Measurements from ENCODE around the gene KCNF1. TPM values are rescaled to one million over a fixed set of nuclear protein-coding genes. Genes with fewer than 3 reads are reported as not detected.

Gene KCNF1
- total RNA-seq, 1 experiment from 2014 or later: 0.52 TPM

DNA sequence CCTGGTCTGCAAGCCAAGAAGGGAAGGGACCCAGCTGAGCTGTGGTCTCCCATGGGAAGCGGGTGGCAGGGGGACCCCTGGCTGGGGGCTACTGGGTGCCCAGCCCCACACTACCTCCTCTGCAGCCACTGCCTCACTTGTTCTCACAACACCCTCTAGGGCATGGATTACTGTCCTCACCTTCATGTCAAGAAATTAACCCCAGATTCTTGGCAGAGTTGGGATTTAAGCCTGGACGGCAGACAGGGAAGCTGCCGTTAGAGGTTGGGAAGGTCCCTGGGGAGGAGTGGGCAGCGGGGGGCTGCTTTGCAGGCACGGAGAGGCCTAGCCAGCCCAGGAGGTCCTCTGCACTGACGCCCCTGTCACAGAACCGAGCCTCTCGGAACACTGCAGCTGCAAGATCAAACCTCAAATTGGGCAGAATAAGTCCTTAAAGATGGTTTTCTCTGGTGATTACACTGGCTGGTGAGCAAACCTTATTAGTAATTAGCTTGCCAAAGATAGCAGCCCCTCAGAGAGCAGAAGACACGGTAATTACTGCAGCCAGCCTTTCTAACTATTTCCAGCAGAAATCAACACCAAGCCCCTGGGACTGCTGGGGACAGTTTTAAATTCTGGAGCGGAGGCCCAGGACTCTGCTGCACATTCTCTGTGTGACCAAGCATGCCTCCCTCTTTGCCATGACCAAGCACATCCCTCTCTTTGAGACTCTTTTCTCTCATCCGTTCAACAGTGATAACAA, 35.9 kb downstream of the KCNF1 start:
- no peak for ATAC-seq
- ChIA-PET CTCF (interaction anchor here (1.4 kb wide), 1 partner anchor 10 kb away, joined by 3 read pairs; no protein-coding TSS in a partner anchor), POLR2A (no interaction called here), RAD21 (ENCODE audit: low non-redundant PET in 1 of 2, low total read pairs in 2 of 2, uncharacterized antibody in 2 of 2, unreplicated experiment in 2 of 2) (no interaction called here)
- intact Hi-C loops (cut with micrococcal nuclease): no loop called here
- Histone ChIP-seq H2AFZ (ENCODE audit: low read depth, low read length, poor library complexity, severe bottlenecking) (no peak overlapping the region), H3K27ac (ENCODE audit: low read depth, low read length) (no peak overlapping the region), H3K36me3 (ENCODE audit: control insufficient read depth in 1 of 2, insufficient read depth in 2 of 2, low read length in 2 of 2) (no peaks in the 10 kb centered on the region), H3K79me2 (ENCODE audit: insufficient read depth, low read length) (no peaks in the 10 kb centered on the region), H3K4me1 (ENCODE audit: control insufficient read depth in 1 of 2, insufficient read depth in 2 of 2, low read length in 2 of 2) (no peaks in the 10 kb centered on the region; a peak in 1 of 4 replicates), H3K9ac (ENCODE audit: low read length) (no peak overlapping the region), H3K9me2 (ENCODE audit: insufficient read depth) (no peaks in the 10 kb centered on the region), H3K4me3 (replicated peaks in 1 of 2; ENCODE audit: low read depth in 1 of 2, low read length in 2 of 2) (no peak overlapping the region), H4K20me1 (ENCODE audit: insufficient read depth) (no peaks in the 10 kb centered on the region), H3K9me3 (ENCODE audit: control insufficient read depth in 1 of 2, insufficient read depth in 1 of 2, low read depth in 1 of 2, low read length in 2 of 2) (no peaks in the 10 kb centered on the region), H3K27me3 (ENCODE audit: insufficient read depth, low read length) (no peaks in the 10 kb centered on the region), H3K4me2 (ENCODE audit: low read length) (no peak overlapping the region)
- no TSS peak for BruUV-seq (replicated peaks)
- TF ChIP-seq ELF1 (IDR thresholded peaks at IDR 0.05; ENCODE audit: borderline replicate concordance, low read depth) (no peak), CBX3 (IDR thresholded peaks at IDR 0.05; ENCODE audit: low read depth) (no peak), SRF (IDR thresholded peaks at IDR 0.05; ENCODE audit: low read depth) (no peak), TCF7L2 (IDR thresholded peaks at IDR 0.05; ENCODE audit: borderline replicate concordance, extremely low read depth, insufficient read depth, insufficient read length) (no peak), CEBPB (IDR thresholded peaks at IDR 0.05; ENCODE audit: low read depth) (no peak), FOSL1 (IDR thresholded peaks at IDR 0.05; ENCODE audit: low read depth) (no peak), SIN3A (IDR thresholded peaks at IDR 0.05; ENCODE audit: low read depth) (no peak), YY1 (IDR thresholded peaks at IDR 0.05; ENCODE audit: extremely low read depth, insufficient replicate concordance, low read depth, low read length) (no peak), EZH2 (IDR thresholded peaks at IDR 0.05) (no peak), POLR2AphosphoS5 (IDR thresholded peaks at IDR 0.05; ENCODE audit: low read depth, low read length) (no peak), ZNF274 (IDR thresholded peaks at IDR 0.05; ENCODE audit: low read depth, low read length) (no peak)
- TF ChIP-seq, protein P1, sequence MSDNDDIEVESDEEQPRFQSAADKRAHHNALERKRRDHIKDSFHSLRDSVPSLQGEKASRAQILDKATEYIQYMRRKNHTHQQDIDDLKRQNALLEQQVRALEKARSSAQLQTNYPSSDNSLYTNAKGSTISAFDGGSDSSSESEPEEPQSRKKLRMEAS (IDR thresholded peaks at IDR 0.05): no peak
- TF ChIP-seq, protein P2, sequence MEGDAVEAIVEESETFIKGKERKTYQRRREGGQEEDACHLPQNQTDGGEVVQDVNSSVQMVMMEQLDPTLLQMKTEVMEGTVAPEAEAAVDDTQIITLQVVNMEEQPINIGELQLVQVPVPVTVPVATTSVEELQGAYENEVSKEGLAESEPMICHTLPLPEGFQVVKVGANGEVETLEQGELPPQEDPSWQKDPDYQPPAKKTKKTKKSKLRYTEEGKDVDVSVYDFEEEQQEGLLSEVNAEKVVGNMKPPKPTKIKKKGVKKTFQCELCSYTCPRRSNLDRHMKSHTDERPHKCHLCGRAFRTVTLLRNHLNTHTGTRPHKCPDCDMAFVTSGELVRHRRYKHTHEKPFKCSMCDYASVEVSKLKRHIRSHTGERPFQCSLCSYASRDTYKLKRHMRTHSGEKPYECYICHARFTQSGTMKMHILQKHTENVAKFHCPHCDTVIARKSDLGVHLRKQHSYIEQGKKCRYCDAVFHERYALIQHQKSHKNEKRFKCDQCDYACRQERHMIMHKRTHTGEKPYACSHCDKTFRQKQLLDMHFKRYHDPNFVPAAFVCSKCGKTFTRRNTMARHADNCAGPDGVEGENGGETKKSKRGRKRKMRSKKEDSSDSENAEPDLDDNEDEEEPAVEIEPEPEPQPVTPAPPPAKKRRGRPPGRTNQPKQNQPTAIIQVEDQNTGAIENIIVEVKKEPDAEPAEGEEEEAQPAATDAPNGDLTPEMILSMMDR (IDR thresholded peaks at IDR 0.05 in 2 of 3, conservative IDR thresholded peaks at IDR 0.05 in 1 of 3; ENCODE audit: borderline replicate concordance in 1 of 3, insufficient read depth in 1 of 3, low read depth in 2 of 3, low read length in 2 of 3): no peak
- no peak for DNase-seq (ENCODE audit: low read depth, low spot score)

Data from HCT116 (cell line).